ENCODE results near the gene PRAC2.

PRAC2 gene

DNA sequence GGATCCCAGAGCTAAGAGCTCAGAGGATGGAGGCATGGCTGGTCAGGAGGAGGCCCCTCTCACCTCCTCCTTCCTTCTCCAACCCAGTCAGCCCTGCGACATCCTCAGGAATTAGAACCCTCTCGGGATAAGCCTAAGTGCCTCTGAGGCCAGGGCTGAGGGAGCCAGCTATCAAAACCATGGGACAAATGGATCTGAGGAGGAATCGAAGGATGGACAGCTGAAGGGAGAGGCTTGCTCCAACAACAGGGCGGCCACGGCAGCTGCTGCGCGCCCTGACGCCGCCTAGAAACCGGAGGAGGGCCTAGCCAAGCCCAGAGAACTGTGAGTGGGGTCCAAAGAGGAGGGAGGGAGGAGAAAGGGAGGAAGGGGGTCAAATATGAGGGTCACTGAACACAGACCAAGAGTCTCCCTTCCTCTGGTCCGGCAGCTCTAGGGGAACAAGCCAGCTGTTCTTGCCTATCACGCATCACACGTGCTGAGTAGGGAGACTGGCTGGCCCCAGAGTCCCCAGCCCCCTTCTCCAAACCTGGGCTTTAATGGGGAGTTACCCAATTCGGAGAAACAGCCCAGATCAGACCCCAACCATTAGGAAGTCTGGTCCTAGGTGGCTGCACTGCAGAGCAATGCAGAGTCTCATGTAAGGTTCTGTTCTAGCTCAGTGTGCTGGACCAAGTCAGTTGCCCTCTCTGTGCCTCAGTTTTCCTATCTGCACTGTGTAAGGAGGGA, 11.5 kb downstream of the PRAC2 start:
- peak; percentile 64 for DNase-seq

DNA sequence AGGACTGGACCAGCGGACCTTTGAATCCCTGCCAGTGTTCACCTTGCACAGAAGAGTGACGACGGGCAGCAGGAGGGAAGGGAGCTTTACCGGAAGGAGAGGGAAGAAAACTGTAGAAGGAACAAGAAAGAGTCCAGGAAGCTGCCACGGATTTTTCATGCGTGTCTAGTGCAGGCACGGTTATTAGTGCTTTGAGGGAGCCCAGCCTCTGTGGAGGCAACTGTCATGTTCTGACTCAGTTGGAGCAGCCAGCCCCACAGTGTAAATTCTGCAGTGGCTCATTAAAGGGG, 12.0 kb downstream of the PRAC2 start:
- DNase-seq = no peak

DNA sequence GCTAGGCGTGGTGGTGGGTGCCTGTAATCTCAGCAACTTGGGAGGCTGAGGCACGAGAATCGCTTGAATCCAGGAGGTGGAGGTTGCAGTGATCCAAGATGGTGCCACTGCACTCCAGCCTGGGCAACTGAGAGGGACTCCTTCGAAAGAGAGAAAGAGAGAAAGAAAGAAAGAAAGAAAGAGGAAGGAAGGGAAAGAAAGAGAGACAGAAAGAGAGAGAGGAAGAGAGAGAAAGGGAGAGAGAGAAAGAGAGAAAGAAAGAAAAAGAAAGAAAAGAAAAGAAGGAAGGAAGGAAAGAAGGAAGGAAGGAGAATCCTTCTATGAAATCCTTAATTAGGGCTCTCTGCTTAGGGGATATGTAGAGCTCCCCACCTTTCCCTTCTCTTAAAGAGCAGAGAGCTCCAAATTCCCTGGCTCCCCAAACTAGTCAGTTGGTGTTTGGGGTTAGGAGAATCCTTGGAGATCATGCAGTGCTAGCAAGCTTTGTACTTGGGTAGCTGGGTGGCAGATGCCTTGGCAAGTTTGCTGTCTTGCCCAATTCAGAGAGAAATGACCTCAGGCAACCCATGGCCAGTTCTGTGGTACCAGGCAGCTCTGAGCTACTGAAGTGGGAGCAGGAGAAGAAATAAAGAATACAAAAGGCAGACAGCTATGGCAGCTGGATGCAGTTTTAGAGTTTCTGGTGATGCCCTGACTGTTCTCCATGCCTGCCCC, 14.5 kb downstream of the PRAC2 start:
- DNase-seq = no peak

DNA sequence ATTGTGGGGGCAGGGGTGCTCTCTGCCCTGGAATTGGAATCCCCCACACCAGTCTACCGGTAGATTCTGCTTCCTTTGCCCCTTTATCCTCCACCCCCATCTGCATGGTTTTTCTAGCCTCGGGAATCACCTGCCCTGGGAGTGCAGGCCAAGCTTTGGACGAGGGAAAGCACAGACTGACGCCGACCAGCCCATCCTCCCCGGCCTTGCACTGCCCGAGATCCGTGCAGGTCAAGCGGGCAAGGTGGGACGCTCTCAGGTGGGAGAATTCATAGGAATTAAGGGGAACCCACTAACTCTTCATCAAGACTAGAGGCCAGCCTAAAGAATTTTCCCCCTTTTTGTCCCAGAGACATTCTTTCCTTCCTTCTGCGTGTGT, 15.4 kb downstream of the PRAC2 start:
- DNase-seq = no peak

DNA sequence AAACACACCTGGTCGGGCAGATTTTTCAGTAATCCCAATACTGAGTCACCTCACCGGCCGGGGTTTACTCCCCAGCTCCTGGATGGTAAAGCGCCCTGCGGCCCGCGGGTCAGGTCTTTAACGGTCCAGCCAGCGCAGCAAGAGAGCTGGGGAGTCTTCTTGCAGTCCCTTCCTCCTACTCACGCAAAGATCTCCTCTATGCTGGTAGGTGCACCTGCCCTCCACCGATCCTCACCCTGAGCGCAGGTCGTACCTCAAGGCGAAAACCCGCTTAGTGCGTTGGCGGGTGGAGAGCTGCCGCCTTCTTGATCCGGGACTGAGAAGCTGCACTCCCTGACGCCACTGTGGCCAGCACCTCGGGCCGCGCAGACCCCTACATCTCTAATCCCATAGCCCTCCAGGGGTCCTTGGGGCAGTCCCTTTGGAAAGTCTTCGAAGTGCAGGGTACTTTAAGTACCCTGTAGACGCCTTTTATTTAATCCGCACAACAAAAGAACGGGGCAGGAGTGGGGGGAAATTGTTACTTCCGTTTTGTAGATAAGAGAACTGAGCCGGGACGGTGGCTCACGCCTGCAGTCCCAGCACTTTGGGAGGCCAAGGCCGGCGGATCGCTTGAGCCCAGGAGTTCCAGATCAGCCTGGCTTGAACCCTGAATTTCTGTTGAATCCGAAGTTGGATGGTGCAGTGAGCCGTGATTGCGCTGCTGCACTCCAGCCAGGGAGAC, 16.0 kb downstream of the PRAC2 start:
- peak; percentile 42 for DNase-seq

DNA sequence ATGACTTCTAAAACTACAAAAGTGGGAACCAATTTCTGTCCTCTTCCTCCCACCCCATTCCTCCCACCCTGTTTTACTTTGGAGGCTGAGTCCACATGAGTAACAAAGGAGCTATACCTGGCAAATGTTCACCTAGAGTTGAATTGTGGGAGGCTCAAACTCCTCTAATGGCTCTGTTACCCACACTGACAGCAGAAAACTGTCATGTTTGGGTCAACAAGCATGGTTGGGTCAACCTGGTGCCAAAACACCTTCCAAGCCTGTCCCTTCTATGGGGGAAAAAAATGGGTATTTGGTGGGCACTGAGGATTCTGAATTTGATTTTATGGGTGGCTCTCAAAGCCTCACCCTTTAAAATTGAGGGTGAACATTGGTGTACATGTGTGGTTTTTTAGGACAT, 17.6 kb downstream of the PRAC2 start:
- peak; percentile 1 for DNase-seq

DNA sequence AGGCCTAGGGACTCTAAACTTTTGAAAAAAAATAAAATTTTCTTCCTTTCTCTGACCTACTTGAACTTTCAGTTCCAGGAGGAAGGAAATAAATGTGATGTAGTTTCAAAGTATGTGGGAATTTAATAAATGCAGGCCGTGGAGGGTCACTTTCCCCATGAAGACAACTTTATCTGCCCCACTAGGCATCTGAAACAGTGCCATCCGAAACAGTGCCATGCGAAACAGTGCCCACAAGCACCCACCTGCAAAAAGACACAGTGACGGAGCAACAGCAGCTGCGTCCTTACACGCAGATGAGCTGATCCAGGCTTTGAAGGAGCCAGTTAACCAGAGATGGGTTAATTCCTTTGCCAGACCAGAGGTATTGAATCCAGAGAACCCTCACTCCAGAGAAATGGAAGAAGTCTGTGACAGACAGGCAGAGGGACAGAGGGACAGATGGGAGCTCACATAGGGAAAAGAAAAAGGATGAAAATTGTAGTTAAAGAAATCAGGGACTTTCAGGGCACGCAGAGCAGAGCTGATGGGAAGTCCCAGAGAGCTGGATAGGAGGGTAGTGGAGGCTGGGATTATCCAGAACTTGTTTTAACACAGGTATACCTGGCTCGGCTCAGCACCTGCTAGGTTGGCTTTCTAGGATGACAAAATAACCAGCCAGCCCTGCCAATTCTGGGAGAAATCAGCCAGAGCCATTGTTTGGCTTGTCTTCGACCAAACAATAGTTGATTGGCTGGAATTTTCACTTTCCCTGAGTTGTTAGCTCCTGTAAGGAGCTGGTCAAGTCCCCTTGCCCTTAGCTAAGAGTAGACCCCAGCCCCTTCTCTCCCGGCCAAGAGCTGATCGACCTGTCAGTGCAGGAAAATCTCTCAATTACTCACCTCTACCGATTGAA, 22.6 kb downstream of the PRAC2 start:
- DNase-seq = no peak

DNA sequence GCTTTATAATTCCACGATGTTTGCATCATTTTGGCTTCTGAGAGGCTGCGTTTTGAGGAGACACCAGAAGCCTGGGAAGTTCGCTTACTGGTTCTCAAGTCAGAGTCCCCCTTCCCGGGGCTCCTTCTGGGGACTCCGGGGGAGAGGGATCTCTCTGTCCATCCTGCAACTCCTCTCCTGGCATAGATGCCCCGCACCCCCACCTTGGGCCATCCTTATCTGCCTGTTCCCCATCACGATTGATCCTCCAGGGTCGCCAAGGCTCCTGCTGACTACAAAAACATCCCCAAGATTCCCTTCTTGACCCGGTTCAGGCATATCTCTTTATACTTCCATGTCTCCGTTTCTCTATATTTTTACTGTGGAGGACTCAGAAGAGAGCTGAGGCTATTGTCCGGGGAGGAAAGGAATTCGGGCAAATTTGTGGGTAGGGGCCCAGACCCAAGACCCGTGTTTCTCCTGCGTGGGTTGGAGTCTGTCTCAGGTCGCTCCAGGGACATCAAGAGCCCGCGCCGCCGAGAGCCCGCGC, 24.0 kb downstream of the PRAC2 start:
- DNase-seq = no peak

DNA sequence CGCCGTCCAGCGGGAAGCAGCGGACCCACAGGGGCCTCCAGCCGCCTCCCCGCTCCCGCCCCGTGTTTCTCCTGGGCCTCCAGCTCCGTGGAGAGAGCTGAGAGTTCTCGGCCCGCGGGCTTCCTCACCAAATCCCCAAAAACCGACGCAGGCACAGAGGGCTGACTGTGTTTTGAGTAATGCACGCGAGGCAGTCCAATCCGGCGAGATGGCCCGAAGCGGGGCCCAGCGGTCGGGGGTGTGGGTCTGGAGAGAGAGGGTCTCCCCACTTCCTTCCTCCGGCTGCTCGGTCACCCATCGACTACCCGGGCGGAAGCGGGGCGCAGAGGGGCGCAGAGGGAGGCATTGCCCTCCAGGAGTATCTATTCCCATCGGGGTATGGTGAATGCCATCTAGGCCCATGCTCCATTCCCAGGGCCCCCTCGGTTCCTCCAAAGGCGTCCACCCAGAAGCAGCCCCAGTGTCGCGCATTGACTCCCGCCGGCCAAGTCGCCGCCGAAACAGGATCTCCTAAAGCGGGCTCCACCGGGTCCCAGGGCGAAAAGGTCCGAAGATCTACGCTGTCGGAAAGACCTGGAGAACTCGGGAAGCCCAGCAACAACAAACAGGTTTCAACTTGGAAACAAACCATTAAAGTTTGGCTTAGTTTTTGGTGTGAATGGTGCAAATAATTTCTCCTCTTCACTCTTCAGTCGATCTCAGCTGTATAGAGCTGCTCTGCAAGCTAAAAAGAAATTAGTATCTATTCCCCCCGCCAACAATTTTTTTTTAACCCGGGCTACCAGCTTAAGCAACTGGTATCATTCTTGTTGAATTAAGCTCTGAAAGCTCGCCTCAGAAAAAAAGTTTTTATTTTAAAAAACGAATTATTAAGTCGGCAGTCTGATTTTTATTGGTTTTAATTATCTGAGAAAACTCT, 24.7 kb downstream of the PRAC2 start:
- peak; percentile 76 for DNase-seq

DNA sequence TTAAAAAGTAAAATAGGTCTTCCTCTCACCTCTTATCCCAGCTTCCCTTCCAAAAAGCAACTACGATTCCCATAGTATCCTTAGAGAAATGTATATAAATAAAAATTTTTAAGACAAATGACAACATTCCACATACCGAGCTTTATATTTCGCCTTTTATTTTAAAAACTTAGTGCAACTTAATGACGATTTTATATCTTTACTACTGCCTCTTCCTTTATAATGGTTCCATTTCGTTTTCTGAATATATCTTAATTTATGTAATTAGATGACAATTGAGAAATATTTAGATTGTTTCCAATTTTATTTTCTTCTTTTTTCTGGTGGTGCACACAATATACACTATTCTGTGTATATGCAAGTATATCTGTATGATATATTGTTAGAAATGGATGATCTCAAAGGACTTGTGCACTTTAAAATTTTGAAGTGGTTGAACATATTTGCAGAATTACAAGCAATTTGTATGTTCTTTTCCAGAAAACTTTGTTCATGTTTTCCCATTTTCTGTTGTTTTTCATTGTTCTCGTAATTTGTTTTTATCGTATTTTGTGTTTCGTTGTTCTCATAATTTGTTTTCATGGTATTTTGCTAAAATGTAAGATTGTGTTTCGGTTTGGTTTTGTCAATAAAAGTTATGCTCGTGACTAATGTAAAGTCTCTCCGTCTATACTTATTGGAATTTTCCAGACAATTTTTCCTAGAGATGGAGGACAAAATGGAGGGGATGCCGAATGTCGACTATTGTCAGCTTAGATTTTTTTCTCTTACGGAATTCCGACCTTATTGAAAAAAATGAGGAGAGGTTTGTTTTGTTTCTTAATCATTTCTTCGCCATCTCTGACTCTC, 26.0 kb downstream of the PRAC2 start:
- no peak for DNase-seq

DNA sequence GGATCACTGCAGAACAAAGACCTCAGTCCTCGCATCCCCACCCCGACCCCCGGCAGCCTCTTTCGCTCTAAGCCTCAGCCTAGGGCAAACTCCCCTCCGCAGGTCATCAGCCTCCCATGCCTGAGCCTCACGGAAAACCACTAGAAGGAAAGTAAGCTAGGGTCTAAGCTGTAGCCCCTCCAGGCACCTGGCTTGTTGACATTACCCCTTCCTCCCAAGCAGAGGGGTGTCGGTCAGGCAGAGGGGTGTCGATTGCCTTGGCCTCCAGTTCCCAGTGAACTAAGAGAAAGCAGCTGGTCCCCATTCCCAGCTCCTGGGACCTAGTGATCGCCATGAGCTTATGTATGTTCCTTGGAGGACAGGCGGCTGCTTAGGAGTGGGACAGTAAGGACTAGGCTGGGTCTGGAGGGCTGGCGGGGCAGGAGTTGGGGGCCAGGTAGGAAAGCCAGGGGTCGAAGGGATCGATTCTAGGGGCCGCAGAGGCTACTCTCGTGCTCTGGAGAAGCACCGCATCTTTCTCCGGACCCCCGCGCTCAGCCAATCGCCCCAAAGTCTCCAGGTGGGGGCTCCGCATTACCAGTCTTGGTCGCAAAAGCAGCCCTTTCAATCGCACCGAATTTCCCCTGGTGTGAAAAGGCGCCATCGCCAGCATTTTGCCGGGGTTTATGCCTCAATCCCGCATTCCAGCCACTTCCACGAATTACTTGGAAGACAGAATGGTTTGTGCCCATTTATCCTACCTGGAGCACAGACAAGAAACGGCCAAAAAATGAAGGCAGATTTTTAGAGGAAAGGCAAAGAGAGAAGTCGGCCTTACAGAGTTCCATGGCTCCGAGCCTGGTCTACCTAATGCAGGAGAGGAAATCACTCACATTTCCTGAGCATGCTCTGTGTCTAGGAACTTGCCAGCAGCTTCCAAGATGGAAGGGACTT, 26.9 kb downstream of the PRAC2 start:
- peak; percentile 68 for DNase-seq

DNA sequence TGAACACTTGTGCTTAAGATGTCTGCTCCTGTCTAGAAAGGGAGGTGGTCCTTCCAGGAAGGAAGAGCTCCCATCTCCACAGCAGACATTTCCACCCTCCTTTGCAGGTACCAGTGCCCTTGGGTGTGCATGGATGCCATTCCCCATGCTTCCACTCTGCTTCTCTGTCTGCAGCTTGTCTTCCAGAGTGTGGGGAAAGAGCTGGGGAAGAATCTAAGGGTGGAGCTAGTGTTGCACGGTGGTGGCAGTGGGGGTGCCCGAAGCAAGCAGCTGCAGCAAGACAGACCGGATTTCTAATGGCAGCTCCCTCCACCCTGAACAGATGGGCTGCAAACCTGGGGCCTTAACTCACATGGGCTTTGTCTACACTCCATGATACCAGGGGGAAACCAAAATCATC, 28.2 kb downstream of the PRAC2 start:
- DNase-seq = no peak

DNA sequence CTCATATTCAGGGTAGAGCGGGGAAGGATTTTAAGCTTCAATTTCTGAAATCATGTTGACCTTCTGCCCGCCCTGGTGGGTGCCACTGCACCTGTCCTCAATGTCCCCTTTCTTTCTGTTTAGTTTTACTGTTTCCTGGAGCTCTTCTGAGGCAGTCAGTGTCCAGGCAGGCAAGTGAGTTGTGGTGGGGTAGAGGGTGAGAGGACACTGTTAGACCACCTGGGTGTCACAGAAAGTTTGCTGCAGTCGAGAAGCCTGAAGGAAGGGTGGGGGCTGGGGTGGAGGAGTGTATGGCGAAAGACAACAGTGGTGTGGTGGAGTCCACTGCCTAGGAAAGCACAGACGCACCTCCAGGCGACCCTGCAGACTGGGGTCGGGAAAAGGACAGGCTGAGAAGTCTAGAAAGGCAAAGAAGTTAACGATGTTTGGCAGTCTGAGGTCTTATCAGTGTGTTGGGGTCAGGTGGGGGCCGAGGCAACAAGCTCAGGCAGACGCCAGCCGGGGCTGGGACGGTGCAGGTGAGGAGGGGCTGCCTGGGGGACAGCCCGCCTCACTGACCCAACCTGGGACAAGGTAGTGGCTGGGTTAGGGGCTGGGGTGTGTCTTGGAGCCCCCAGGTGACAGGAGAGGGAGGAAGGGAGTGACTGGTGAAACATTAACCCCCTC, 28.9 kb downstream of the PRAC2 start:
- no peak for DNase-seq

DNA sequence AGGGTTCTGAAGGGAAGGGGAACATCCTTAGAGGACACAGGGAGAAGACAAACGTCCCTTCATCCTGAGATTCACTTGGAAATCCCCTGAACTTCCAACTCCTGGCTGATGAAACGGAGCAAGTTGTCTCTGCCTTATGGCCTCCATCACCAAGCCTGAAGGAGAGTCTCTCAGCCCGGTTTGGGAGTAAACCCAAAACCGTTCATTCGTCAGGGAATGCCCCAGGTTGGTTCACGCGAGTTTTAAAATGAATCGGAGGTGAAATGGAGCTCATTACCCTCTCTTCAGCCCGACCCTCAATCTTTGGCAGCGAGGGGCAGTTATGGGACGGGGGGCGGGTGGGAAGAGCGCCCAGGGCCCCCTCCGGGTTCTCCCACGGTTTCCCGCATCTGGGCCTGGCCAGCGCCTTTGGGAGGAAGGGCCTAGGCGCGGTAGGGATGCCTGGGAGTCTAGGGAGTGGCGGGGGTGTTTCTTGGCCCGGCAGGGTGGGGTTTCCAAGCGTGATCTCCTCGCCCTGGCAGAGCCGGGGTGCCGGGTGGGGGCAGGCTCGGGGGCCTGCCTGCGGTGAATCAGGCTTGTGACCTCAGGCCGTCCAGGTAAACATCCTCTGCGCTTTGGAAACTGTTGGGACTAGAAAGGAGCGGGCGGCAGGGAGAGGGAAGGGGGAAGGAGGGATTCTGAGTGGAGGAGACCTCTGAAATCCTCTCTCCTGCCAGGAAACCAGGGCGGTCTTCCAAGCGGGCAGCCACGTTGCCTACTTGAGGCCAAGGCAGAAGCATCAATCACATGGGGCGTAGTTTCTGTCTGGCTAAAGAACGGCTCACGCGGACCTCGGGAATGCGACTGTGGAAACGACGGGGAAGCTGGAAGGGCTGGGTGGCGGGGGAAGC, 29.7 kb downstream of the PRAC2 start:
- DNase-seq = no peak

DNA sequence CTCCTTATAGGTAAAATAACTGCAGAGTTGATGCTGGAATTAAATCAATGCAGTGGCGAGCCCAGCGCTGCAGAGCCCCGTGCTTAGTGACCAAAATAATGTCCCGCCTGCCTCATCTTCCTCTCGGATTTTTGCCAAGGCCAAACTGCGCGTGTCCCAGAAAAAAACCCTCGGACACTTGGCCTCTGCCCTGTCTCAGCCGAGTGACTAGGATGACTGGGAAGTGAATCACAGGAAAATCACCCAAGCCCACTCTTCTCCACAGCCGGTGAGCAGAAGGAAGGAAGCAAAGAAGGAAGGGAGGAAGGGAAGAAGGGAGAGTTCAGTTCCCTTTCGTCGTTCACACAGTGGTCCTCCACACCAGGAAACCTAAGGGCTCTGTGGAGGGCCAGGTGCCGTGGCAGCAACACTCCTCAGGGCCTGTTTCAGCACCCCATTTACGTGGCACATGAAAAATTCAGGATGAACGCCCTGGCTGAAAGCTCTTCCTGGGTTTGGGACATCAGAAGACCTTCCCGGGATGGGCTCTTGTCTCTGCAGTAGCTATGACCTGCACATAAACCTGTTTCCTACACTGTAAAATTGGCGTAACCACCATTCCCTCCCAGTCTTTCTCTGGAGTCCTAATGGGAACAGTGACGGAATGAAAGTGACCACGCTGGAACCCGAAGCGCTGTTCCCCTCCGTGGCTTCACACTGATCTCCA, 31.0 kb downstream of the PRAC2 start:
- no peak for DNase-seq

DNA sequence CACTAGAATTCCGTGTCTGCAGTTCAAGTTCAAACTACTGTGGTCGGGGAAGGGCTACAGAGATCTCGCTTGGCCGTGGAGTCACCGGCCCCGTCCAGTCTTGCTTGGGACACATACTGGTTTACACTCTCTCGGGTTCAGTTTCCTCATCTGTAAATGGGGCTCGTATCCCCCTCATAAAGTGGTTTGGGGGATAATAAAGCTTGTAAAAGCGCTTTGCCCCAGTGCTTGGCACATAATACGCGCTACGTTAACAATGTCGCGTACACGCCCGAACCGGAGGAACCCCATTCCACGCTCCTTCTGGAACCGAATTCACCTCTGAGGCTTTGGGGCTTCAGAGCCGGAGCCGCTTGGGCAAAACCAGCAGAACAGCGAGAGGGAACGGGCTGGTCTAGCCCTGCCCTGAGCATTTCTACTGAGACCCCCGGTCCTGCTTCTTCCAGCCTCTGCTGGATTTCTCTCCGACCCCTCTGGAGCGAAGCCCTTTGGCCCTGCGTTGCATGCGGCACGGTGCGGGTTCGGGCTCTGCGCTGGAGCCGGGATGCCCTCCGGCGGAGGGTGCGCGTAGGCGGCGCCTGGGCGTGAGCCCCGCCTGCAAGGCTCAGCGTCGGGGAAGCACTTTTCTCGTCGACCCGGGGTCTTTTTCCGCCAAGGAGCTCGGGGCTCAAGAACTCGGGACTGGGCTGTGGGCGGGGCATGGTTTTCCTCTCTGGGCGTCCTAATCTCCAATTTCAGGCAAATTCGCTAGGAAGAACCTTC, 31.7 kb downstream of the PRAC2 start:
- no peak for DNase-seq

Measured in right kidney (tissue), 1 donor.